BJ (cell line): ENCODE data around the gene OGFOD3. TPM values are rescaled to one million over a fixed set of nuclear protein-coding genes. Genes with fewer than 3 reads are reported as not detected.
A peak's percentile ranks its signal among the peaks of the same experiment; 100 is the strongest.
"Not testable (repeated sequence)": the region's sequence is repeated elsewhere in the genome, so short reads cannot be mapped to it uniquely, and the experiment has no call there.

Experiments used
- CTCF ChIA-PET: fragments of 350-600 bp; formaldehyde crosslinking; extraction: SDS; loops from one replicate; lab custom pipeline; 2021; ENCODE audit warnings: antibody characterized with exemption, inconsistent platforms; lab: Yijun Ruan, JAX
- POLR2A ChIA-PET: fragments of 300-600 bp; sonication (Branson Sonifier 250); formaldehyde crosslinking; extraction: SDS; loops from one replicate; lab custom pipeline; 2021; ENCODE audit warnings: antibody characterized with exemption; lab: Charles Lee
- DNase-seq: peaks from one replicate; pipeline ENCODE4 v3.0.0-alpha.2; 2011; ENCODE audit warnings: low read depth
- H3K27me3 ChIP-seq: 2 replicates; pipeline ENCODE4 v1.6.0; 2011; ENCODE audit warnings: low read length; ENCODE audit not compliant: control insufficient read depth, insufficient read depth
- H3K36me3 ChIP-seq: 2 replicates; pipeline ENCODE4 v1.5.1; 2011; ENCODE audit warnings: low read length; ENCODE audit not compliant: control insufficient read depth, insufficient read depth
- H3K4me3 ChIP-seq: 2 replicates; pipeline ENCODE4 v1.5.1; 2011; ENCODE audit warnings: low read depth, mild to moderate bottlenecking, control low read depth, low read length
- polyA plus RNA-seq: library from polyadenylated mRNA; depleted of rRNA; stranded (reverse); fragments of >200 nt; gene quantifications from 2 replicates; pipeline ENCODE4 v1.2.3, GENCODE V29; 2011
- TF ChIP-seq, protein P1 (sequence below): IDR thresholded peaks from 2 replicates; pipeline ENCODE4 v1.5.1; 2011; ENCODE audit warnings: low read depth, mild to moderate bottlenecking, control low read depth, inconsistent platforms, low read length, moderate library complexity; ENCODE audit not compliant: insufficient read depth

The OGFOD3 gene
- polyA plus RNA-seq, 1 experiment = 37.9 TPM

DNA sequence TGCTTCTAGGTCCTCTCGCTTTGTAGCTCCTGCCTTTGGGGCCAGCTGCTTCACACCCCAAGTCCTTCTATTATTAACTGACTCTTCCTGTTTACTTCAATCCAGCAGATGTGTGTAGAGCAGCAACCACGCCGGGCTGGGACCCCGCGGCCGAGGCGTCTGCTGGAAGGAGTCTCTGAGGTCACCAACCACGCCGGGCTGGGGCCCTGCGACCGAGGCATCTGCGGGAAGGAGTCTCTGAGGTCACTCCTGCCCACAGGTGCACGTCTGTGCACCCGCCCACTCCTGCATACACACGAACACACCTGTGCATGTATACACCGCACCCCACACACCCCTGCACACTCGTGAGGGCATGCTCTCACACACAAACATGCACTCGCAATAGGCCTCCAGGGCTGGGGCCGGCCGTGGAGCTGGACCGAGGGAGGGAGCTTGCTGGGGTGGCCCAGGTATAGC lies 67.1 kb downstream of the OGFOD3 start:
- ChIA-PET CTCF (interaction anchor here (0.8 to 4.2 kb wide), 17 partner anchors 9 to 210 kb away, joined by 3 to 36 read pairs (median 5); partner anchors contain the start of genes HEXD, OGFOD3 and SECTM1), POLR2A (no interaction called here)
- Histone ChIP-seq H3K36me3 (no peaks in the 10 kb centered on the region), H3K4me3 (no peak overlapping the region), H3K27me3 (peaks cover 3% of the 10 kb centered on the region; the same call in 1 of the 2 replicates)
- TF ChIP-seq, protein P1, sequence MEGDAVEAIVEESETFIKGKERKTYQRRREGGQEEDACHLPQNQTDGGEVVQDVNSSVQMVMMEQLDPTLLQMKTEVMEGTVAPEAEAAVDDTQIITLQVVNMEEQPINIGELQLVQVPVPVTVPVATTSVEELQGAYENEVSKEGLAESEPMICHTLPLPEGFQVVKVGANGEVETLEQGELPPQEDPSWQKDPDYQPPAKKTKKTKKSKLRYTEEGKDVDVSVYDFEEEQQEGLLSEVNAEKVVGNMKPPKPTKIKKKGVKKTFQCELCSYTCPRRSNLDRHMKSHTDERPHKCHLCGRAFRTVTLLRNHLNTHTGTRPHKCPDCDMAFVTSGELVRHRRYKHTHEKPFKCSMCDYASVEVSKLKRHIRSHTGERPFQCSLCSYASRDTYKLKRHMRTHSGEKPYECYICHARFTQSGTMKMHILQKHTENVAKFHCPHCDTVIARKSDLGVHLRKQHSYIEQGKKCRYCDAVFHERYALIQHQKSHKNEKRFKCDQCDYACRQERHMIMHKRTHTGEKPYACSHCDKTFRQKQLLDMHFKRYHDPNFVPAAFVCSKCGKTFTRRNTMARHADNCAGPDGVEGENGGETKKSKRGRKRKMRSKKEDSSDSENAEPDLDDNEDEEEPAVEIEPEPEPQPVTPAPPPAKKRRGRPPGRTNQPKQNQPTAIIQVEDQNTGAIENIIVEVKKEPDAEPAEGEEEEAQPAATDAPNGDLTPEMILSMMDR = no peak
- no peak for DNase-seq

DNA sequence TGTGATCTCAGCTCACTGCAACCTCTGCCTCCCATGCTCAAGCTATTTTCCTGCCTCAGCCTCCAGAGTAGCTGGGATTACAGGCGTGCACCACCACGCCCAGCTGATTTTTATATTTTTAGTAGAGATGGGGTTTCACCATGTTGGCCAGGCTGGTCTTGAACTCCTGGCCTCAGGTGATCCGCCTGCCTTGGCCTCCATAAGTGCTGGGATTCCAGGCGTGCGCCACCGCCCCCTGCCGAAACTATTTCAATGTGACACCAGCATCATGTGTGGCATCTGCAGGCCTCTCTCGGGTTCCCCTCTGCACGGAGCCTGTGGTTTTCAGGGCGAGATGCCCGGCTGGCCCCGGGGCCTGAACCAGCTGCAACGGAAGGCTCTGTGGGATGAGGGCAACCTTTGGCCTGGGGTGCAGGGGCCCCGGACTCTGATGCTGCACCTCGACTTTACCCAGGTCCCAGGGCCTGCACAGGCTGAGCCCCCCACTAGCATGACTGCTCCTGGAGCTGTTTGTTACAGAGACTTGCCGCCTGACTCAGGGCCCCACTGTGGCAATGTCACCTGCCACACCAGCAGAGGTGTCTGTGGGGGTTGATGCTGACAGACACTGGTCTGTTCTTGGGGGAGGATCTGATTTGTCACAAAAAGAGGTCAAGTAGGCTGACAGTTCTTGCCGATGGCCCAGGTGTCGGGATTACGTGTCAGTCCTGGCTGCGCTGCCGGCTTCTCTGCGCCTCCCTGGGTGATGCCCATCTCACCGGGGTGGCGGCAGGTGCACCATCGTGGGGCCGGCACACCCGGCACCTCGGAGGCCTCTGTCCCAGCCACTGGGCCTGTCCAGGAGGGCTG lies 68.0 kb downstream of the OGFOD3 start:
- DNase-seq = no peak
- CTCF ChIA-PET = interaction anchor here (0.7 to 4.2 kb wide), 22 partner anchors 8 to 210 kb away, joined by 3 to 36 read pairs (median 4); partner anchors contain the start of genes HEXD, NARF, OGFOD3 and SECTM1

DNA sequence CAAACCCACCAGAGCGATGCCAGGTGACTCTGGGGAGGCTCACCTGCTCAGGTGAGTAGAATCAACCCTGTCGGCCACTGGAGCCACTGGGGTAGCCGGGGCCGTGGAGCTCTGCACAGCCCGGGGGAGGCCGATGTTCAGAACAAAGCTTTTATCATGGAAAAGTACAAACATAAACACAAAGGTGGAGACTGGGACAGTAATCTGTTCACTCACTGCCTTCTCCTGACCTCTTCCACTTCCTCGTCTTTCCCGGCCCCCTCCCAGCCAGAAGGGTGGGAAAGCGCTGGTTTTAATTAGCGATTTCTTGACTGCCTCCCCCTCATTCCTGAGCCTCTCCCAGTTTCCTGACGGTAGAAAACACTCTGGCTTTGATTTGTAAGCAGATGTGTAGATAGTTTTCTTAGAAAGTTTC lies 69.1 kb downstream of the OGFOD3 start:
- ChIA-PET CTCF (interaction anchor here (0.6 to 4.2 kb wide), 7 partner anchors 48 to 160 kb away, joined by 3 to 36 read pairs (median 4); partner anchors contain the start of gene NARF), POLR2A (interaction anchor here (0.6 kb wide), 1 partner anchor 19 kb away, joined by 3 read pairs; no protein-coding TSS in a partner anchor)
- TF ChIP-seq, protein P1 = no peak
- Histone ChIP-seq H3K27me3 (peaks cover 3% of the 10 kb centered on the region; the same call in 1 of the 2 replicates), H3K36me3 (no peaks in the 10 kb centered on the region), H3K4me3 (no peak overlapping the region)
- peak; percentile 76 for DNase-seq

More for the DNA sequence above, 68.0 kb downstream of the OGFOD3 start:
- Histone ChIP-seq H3K27me3 (peaks cover 3% of the 10 kb centered on the region; the same call in 1 of the 2 replicates), H3K36me3 (no peaks in the 10 kb centered on the region), H3K4me3 (no peak overlapping the region)
- TF ChIP-seq, protein P1 = no peak
- POLR2A ChIA-PET = no interaction called here

DNA sequence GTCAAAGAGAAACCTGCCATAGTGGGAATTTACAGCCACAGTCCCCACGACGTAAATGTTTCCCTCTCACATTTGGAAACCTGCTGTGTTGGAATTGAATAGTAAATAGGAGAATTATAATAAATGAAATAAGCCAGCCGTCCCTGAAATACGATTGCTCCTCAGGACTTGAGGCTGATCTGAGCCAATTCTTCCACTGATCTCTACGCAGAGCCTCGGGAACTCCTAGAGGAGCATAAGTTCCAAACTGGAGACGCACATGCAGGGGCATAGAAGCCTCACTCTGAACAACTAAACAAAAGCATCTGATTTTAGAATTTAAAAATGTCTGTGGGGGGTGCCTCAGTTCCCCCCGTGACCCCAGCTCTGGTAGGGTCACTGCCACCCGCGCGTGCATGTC lies 69.5 kb downstream of the OGFOD3 start:
- no peak for DNase-seq
- TF ChIP-seq, protein P1 = no peak
- CTCF ChIA-PET = interaction anchor here (1.7 kb wide), 1 partner anchor 105 kb away, joined by 4 read pairs; no protein-coding TSS in a partner anchor
- no peaks in the 10 kb centered on the region for H3K36me3 ChIP-seq
- no peaks in the 10 kb centered on the region for H3K27me3 ChIP-seq
- H3K4me3 ChIP-seq = no peak overlapping the region
- POLR2A ChIA-PET = interaction anchor here (0.6 kb wide), 1 partner anchor 19 kb away, joined by 3 read pairs; no protein-coding TSS in a partner anchor

DNA sequence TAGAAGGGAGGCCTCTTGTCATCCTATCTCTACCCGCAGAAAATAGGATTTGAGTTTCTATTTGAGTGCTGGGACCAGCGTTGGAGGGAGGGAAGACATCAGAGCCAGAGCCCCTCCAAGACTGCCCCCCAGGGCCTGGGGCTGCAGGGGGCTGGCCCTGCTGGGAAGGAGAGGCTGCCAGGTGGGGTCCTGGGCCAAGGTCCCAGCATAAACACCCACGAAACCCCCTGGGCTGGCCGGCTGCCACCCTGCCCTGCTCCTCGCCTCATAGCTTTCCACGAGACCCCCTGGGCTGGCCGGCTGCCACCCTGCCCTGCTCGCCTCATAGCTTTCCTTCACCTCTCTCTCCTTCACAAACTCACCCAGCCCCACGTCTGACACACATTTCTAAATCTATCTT lies 70.0 kb downstream of the OGFOD3 start:
- Histone ChIP-seq H3K4me3 (no peak overlapping the region), H3K27me3 (no peaks in the 10 kb centered on the region), H3K36me3 (no peaks in the 10 kb centered on the region)
- TF ChIP-seq, protein P1 = no peak
- POLR2A ChIA-PET = no interaction called here
- no peak for DNase-seq
- CTCF ChIA-PET = interaction anchor here (1.7 kb wide), 1 partner anchor 104 kb away, joined by 4 read pairs; no protein-coding TSS in a partner anchor

DNA sequence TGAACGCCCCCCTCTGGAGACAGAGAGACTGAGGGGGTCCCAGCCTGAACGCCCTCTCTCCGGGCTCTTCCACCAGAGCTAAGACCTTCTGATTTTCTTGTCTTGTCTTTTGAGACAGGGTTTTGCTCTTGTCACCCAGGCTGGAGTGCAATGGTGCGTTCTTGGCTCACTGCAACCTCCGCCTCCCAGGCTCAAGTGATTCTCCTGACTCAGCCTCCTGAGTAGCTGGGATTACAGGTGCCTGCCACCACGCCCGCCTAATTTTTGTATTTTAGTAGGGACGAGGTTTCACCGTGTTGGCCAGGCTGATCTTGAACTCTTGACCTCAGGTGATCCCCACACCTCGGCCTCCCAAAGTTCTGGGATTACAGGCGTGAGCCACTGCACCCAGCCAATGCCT lies 70.4 kb downstream of the OGFOD3 start:
- H3K4me3 ChIP-seq, POLR2A ChIA-PET, DNase-seq, H3K36me3 ChIP-seq, H3K27me3 ChIP-seq, CTCF ChIA-PET: not testable (repeated sequence)
